ENCODE data around the gene TGIF2.

DNA sequence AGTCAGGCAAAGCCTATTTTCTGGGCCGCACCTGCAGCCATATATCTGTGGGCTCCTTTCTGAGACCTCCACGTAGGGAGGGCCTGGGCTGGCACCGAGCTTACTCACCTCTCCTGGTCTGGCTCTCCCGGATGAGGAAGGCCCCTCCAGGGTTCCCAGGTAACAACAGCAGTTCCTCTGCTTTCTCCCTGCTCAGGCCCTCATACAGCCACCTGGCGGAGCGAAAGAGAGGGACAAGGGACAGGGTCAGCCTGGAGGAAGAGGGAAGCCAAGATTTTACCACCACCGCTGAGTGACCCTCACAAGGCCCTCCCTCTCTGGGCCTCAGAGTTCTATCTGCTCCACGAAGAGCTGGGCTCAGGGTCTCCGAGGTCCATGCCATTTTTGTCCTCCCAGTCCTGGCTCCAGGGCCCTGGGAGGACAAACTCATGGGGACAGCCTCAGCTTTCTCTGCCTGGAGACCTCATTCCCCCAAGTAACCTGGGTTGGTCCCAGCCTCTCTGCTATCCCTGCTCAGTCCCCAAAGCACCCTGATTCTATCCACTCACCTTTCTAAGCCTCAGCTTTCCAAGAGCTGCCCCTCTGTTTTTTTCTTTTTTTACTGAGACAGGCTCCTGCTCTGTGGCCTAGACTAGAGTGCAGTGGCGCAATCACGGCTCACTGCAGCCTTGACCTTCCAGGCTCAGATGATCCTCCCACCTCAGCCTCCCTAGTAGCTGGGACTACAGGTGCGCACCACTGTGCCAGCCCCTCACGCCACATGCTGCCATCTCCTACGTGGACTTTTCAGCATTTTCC is 59.3 kb downstream of the TGIF2 start:
- TF ChIP-seq, protein P1, sequence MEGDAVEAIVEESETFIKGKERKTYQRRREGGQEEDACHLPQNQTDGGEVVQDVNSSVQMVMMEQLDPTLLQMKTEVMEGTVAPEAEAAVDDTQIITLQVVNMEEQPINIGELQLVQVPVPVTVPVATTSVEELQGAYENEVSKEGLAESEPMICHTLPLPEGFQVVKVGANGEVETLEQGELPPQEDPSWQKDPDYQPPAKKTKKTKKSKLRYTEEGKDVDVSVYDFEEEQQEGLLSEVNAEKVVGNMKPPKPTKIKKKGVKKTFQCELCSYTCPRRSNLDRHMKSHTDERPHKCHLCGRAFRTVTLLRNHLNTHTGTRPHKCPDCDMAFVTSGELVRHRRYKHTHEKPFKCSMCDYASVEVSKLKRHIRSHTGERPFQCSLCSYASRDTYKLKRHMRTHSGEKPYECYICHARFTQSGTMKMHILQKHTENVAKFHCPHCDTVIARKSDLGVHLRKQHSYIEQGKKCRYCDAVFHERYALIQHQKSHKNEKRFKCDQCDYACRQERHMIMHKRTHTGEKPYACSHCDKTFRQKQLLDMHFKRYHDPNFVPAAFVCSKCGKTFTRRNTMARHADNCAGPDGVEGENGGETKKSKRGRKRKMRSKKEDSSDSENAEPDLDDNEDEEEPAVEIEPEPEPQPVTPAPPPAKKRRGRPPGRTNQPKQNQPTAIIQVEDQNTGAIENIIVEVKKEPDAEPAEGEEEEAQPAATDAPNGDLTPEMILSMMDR (IDR thresholded peaks at IDR 0.05), result no peak
- TF ChIP-seq POLR2A (IDR thresholded peaks at IDR 0.05), result no peak

Measured in heart left ventricle (tissue), 13 donors.